ENCODE data around the gene FGD3. TPM values are rescaled to one million over a fixed set of nuclear protein-coding genes. Genes with fewer than 3 reads are reported as not detected.

Gene FGD3
- total RNA-seq, 4 donors from 2014 or later: 4.3 to 5.1 (median 4.9) TPM

DNA sequence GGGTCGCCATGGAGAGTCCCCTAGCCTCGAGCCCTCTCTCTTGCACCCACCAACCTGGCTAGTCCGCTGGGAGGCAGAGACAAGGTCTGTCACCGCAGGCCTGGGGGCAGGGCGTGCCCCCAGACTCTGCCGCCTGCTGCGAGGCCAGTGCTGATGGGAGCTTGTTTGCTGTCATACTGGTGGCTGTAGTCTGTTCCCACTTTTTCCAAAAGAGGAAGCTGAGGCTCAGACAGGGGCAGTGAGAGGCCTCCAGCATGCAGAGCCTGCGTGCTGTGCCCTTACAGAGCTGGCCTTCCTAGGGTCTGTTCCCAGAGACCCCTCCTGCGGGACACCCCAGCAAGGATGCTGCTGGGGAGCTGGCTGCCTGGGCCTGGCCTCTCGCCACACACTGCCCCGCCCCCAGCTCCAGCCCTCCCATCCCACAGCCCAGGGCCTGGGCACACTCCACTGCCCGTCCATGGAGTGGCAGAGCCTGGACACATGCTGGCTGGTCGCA is 90.2 kb downstream of the FGD3 start:
- no peaks in the 10 kb centered on the region for H3K9me3 ChIP-seq
- no peak overlapping the region for H3K4me3 ChIP-seq
- WGBS: 72% methylated on average over 6 of the region's 13 CpGs
- no peak overlapping the region for H3K27ac ChIP-seq (replicated peaks in 1 of 4)
- peaks cover 0 to 3% (median 0%) of the 10 kb centered on the region in 4 donors for H3K36me3 ChIP-seq
- intact Hi-C loops (cut with DNase I): no loop called here
- no peak for DNase-seq (ENCODE audit: extremely low spot score)
- no peaks in the 10 kb centered on the region for H3K27me3 ChIP-seq
- peaks cover 0 to 8% (median 0%) of the 10 kb centered on the region in 4 donors for H3K4me1 ChIP-seq
- TF ChIP-seq EP300 (IDR thresholded peaks at IDR 0.05): no peak
- TF ChIP-seq POLR2A (IDR thresholded peaks at IDR 0.05; ENCODE audit: low read depth): no peak

DNA sequence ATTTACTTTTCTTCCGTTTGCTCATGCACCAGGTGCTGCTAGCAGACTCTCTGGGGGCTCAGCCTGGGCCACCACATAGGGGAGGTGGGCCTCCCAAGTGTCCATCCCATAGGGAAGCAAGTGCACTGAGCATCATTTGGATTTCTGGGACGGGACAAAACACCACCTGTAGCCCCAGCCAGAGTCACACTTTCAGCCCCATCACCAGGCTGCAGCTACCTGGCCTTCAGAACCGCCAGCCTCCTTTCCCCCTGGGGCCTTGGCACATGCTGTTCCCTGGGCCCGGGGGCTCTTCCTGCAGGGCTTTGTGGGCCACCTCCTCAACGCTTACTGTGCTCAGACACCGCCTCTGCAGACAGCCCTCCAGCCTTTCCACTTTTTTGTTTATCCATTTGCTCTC is 91.6 kb downstream of the FGD3 start:
- 90% methylated on average over 6 of the region's 6 CpGs for WGBS

DNA sequence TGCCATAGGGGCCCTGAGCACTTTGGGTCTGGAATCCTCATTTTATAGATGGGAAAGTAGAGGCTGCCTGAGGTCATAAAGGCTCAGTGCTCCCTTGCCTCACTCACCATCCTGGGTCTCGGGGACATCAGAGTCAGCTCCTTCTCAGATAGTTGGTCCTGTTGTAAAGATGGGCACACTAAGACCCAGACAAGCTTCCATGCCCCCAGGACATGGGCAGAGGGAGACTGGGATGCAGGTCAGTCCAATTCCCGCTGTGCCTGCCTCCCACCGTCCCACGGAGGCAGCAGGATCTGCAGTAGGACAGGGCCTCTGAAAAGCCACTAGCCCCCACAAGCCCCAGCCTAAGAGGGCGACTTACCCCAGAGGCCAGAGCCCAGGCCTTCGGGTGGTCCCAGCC is 92.1 kb downstream of the FGD3 start:
- DNase-seq (ENCODE audit: extremely low spot score): no peak
- intact Hi-C loops (cut with DNase I): no loop called here
- Histone ChIP-seq H3K27me3 (no peaks in the 10 kb centered on the region), H3K4me1 (peaks cover 0 to 4% (median 0%) of the 10 kb centered on the region in 4 donors), H3K4me3 (no peak overlapping the region), H3K36me3 (peaks cover 0 to 3% (median 0%) of the 10 kb centered on the region in 4 donors), H3K9me3 (no peaks in the 10 kb centered on the region), H3K27ac (replicated peaks in 1 of 4) (no peak overlapping the region)
- TF ChIP-seq POLR2A (IDR thresholded peaks at IDR 0.05; ENCODE audit: low read depth): no peak
- TF ChIP-seq POLR2AphosphoS5 (IDR thresholded peaks at IDR 0.05): no peak
- TF ChIP-seq EP300 (IDR thresholded peaks at IDR 0.05): no peak
- TF ChIP-seq, protein P1, sequence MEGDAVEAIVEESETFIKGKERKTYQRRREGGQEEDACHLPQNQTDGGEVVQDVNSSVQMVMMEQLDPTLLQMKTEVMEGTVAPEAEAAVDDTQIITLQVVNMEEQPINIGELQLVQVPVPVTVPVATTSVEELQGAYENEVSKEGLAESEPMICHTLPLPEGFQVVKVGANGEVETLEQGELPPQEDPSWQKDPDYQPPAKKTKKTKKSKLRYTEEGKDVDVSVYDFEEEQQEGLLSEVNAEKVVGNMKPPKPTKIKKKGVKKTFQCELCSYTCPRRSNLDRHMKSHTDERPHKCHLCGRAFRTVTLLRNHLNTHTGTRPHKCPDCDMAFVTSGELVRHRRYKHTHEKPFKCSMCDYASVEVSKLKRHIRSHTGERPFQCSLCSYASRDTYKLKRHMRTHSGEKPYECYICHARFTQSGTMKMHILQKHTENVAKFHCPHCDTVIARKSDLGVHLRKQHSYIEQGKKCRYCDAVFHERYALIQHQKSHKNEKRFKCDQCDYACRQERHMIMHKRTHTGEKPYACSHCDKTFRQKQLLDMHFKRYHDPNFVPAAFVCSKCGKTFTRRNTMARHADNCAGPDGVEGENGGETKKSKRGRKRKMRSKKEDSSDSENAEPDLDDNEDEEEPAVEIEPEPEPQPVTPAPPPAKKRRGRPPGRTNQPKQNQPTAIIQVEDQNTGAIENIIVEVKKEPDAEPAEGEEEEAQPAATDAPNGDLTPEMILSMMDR (IDR thresholded peaks at IDR 0.05): no peak
- no CpG with 5 or more reads among the region's 6 CpGs for WGBS

More for the DNA sequence above, 91.6 kb downstream of the FGD3 start:
- Histone ChIP-seq H3K27me3 (no peaks in the 10 kb centered on the region), H3K36me3 (peaks cover 0 to 3% (median 0%) of the 10 kb centered on the region in 4 donors), H3K27ac (replicated peaks in 1 of 4) (no peak overlapping the region), H3K4me1 (peaks cover 0 to 4% (median 0%) of the 10 kb centered on the region in 4 donors), H3K9me3 (no peaks in the 10 kb centered on the region), H3K4me3 (no peak overlapping the region)
- intact Hi-C loops (cut with DNase I): no loop called here
- no peak for DNase-seq (ENCODE audit: extremely low spot score)
- no peak for TF ChIP-seq EP300 (IDR thresholded peaks at IDR 0.05)
- no peak for TF ChIP-seq POLR2AphosphoS5 (IDR thresholded peaks at IDR 0.05)
- no peak for TF ChIP-seq POLR2A (IDR thresholded peaks at IDR 0.05; ENCODE audit: low read depth)
- TF ChIP-seq, protein P1 (IDR thresholded peaks at IDR 0.05): no peak

DNA sequence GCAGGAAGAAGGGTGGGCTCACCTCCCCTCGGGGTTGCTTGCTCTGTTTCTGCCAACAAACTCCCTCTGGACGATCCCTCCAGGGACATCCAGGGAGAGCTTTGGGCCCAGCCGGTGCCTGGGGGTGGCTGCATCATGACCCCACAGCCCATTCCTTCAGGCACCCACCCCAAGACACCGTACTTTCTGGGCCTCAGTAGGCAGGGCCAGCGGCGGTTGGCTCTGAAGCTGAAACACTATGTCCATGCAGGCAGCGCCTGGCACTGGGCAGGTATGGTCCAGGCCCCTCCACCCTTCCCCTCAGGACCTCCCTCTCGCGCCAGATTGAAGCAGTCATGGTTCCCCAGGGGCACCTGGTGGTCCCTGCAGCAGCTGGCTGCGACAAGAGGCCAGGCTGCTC is 92.7 kb downstream of the FGD3 start:
- 77% methylated on average over 6 of the region's 10 CpGs for WGBS
- peaks cover 0 to 4% (median 0%) of the 10 kb centered on the region in 4 donors for H3K4me1 ChIP-seq

DNA sequence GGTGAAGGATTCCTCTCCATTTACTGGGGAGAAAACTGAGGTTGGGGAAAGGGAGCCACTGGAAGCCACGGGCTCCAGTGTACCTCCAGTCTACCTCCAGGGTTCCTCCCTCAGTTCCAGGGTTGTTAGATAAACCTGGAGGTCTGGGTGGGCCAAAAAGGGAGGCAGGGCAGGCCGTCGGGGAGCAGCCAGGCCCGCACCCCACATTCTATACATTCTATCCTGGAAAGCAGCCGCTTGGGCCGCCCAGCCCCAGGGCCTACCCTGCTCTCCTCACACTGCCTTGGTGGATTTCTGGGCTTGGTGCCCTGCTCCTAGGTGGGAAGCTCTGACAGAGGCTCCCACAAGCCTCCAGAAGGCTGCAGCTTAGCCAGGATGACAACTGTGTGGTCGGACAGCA is 93.1 kb downstream of the FGD3 start:
- 83% methylated on average over 6 of the region's 7 CpGs for WGBS
- Histone ChIP-seq H3K4me1 (peaks cover 0 to 4% (median 0%) of the 10 kb centered on the region in 4 donors), H3K4me3 (no peak overlapping the region), H3K9me3 (no peaks in the 10 kb centered on the region), H3K27me3 (no peaks in the 10 kb centered on the region), H3K36me3 (no peaks in the 10 kb centered on the region), H3K27ac (replicated peaks in 1 of 4) (no peak overlapping the region)
- intact Hi-C loops (cut with DNase I): no loop called here
- DNase-seq (ENCODE audit: extremely low spot score): no peak
- no peak for TF ChIP-seq EP300 (IDR thresholded peaks at IDR 0.05)
- TF ChIP-seq, protein P1 (IDR thresholded peaks at IDR 0.05): no peak
- no peak for TF ChIP-seq POLR2A (IDR thresholded peaks at IDR 0.05; ENCODE audit: low read depth)
- TF ChIP-seq POLR2AphosphoS5 (IDR thresholded peaks at IDR 0.05): no peak

More for the DNA sequence above, 92.7 kb downstream of the FGD3 start:
- no peak overlapping the region for H3K27ac ChIP-seq (replicated peaks in 1 of 4)
- TF ChIP-seq POLR2A (IDR thresholded peaks at IDR 0.05; ENCODE audit: low read depth): no peak
- TF ChIP-seq EP300 (IDR thresholded peaks at IDR 0.05): no peak
- TF ChIP-seq, protein P1 (IDR thresholded peaks at IDR 0.05): no peak
- no peak for TF ChIP-seq POLR2AphosphoS5 (IDR thresholded peaks at IDR 0.05)
- no peak for DNase-seq (ENCODE audit: extremely low spot score)
- intact Hi-C loops (cut with DNase I): no loop called here
- no peaks in the 10 kb centered on the region for H3K36me3 ChIP-seq
- H3K27me3 ChIP-seq: no peaks in the 10 kb centered on the region
- no peaks in the 10 kb centered on the region for H3K9me3 ChIP-seq
- no peak overlapping the region for H3K4me3 ChIP-seq

Measured in esophagus muscularis mucosa (tissue), 4 donors.